ENCODE results near the gene SLC16A10. TPM values are rescaled to one million over a fixed set of nuclear protein-coding genes. Genes with fewer than 3 reads are reported as not detected.

The SLC16A10 gene
- total RNA-seq, 4 donors from 2014 or later, result 0.15 to 3.4 (median 1.6) TPM

GRCh38 chr6:111269401-111269970, 182.2 kb downstream of the SLC16A10 start:
- no peak for DNase-seq
- no peaks in the 10 kb centered on the region for H3K27me3 ChIP-seq
- WGBS, 2 donors, result 87 to 90% methylated on average over 1 of the region's 1 CpG
- no peak overlapping the region for H3K27ac ChIP-seq
- H3K36me3 ChIP-seq, result peaks cover 0 to 75% (median 5%) of the 10 kb centered on the region in 3 donors
- TF ChIP-seq CTCF (IDR thresholded peaks at IDR 0.05), result no peak
- no peak for TF ChIP-seq POLR2A (IDR thresholded peaks at IDR 0.05)
- H3K9me3 ChIP-seq, result peaks cover 0 to 19% (median 1%) of the 10 kb centered on the region in 3 donors
- H3K4me3 ChIP-seq, result no peak overlapping the region
- H3K4me1 ChIP-seq, result peaks cover 0 to 11% (median 0%) of the 10 kb centered on the region in 3 donors
- intact Hi-C loops (cut with DNase I), result no loop called here

GRCh38 chr6:111270121-111270520, 182.8 kb downstream of the SLC16A10 start:
- 70 to 91% methylated on average over 2 to 4 of the region's 4 CpGs for WGBS, 2 donors

GRCh38 chr6:111274593-111275217, 187.4 kb downstream of the SLC16A10 start:
- no peak for TF ChIP-seq CTCF (IDR thresholded peaks at IDR 0.05)
- no peak for TF ChIP-seq POLR2A (IDR thresholded peaks at IDR 0.05)
- no peak for DNase-seq
- Histone ChIP-seq H3K27ac (no peak overlapping the region), H3K4me1 (no peaks in the 10 kb centered on the region), H3K9me3 (peaks cover 0 to 31% (median 17%) of the 10 kb centered on the region in 3 donors), H3K27me3 (no peaks in the 10 kb centered on the region), H3K36me3 (peaks cover 0 to 87% (median 0%) of the 10 kb centered on the region in 3 donors), H3K4me3 (no peak overlapping the region)
- WGBS, 2 donors, result 93 to 96% methylated on average over 3 of the region's 3 CpGs
- intact Hi-C loops (cut with DNase I), result no loop called here

More at GRCh38 chr6:111270121-111270520, 182.8 kb downstream of the SLC16A10 start:
- DNase-seq, result no peak
- peaks cover 0 to 11% (median 0%) of the 10 kb centered on the region in 3 donors for H3K4me1 ChIP-seq
- H3K36me3 ChIP-seq, result peaks cover 0 to 75% (median 5%) of the 10 kb centered on the region in 3 donors
- intact Hi-C loops (cut with DNase I), result no loop called here
- no peak overlapping the region for H3K4me3 ChIP-seq
- H3K27me3 ChIP-seq, result no peaks in the 10 kb centered on the region
- H3K9me3 ChIP-seq, result peaks cover 0 to 25% (median 8%) of the 10 kb centered on the region in 3 donors
- TF ChIP-seq POLR2A (IDR thresholded peaks at IDR 0.05) (no peak), CTCF (IDR thresholded peaks at IDR 0.05) (no peak)
- H3K27ac ChIP-seq, result no peak overlapping the region

- intact Hi-C loops (cut with DNase I), result no loop called here
- H3K27me3 ChIP-seq, result no peaks in the 10 kb centered on the region
- H3K4me1 ChIP-seq, result no peaks in the 10 kb centered on the region
- H3K27ac ChIP-seq, result no peak overlapping the region
- no peak for TF ChIP-seq POLR2A (IDR thresholded peaks at IDR 0.05)
- no peak for TF ChIP-seq CTCF (IDR thresholded peaks at IDR 0.05)
- peaks cover 0 to 87% (median 0%) of the 10 kb centered on the region in 3 donors for H3K36me3 ChIP-seq
- DNase-seq, result no peak
- peaks cover 0 to 31% (median 17%) of the 10 kb centered on the region in 3 donors for H3K9me3 ChIP-seq
- no peak overlapping the region for H3K4me3 ChIP-seq
- 97 to 100% methylated on average over 2 of the region's 2 CpGs for WGBS, 2 donors
Measured at GRCh38 chr6:111276335-111276734, 189.0 kb downstream of the SLC16A10 start.

- no peaks in the 10 kb centered on the region for H3K4me1 ChIP-seq
- H3K36me3 ChIP-seq, result peaks cover 0 to 87% (median 0%) of the 10 kb centered on the region in 3 donors
- no peak for DNase-seq
- H3K9me3 ChIP-seq, result peaks cover 0 to 31% (median 17%) of the 10 kb centered on the region in 3 donors
- TF ChIP-seq POLR2A (IDR thresholded peaks at IDR 0.05) (no peak), CTCF (IDR thresholded peaks at IDR 0.05) (no peak)
- no peak overlapping the region for H3K27ac ChIP-seq
- no peak overlapping the region for H3K4me3 ChIP-seq
- no peaks in the 10 kb centered on the region for H3K27me3 ChIP-seq
- intact Hi-C loops (cut with DNase I), result no loop called here
- 79 to 83% methylated on average over 2 to 3 of the region's 3 CpGs for WGBS, 2 donors
Measured at GRCh38 chr6:111276736-111277135, 189.4 kb downstream of the SLC16A10 start.
